TTC549 (cell line): Measurements from ENCODE around the gene RASAL2.
"Not testable (repeated sequence)": the region's sequence is repeated elsewhere in the genome, so short reads cannot be mapped to it uniquely, and the experiment has no call there.

Experiments
- FAIRE-seq: peaks from 2 replicates; lab custom pipeline; 2012; peaks lifted over from hg19 to GRCh38; lab: Jason Lieb, UNC

The RASAL2 gene

GRCh38 chr1:178284058-178284457 lies 190.2 kb downstream of the RASAL2 start:
- no peak for FAIRE-seq

GRCh38 chr1:178291166-178291565 lies 197.3 kb downstream of the RASAL2 start:
- FAIRE-seq, result no peak

- FAIRE-seq, result peak; percentile 51
These were observed 200.8 kb downstream of the RASAL2 start for GRCh38 chr1:178294654-178295053.

- FAIRE-seq, result no peak
These were observed 206.4 kb downstream of the RASAL2 start for GRCh38 chr1:178300352-178300699.

GRCh38 chr1:178301141-178301540 lies 207.2 kb downstream of the RASAL2 start:
- FAIRE-seq, result no peak

- no peak for FAIRE-seq
These were observed 213.4 kb downstream of the RASAL2 start for GRCh38 chr1:178307264-178307663.

- no peak for FAIRE-seq
These were observed 214.5 kb downstream of the RASAL2 start for GRCh38 chr1:178308438-178308837.

GRCh38 chr1:178310685-178311105 lies 216.8 kb downstream of the RASAL2 start:
- FAIRE-seq, result peak; percentile 99

GRCh38 chr1:178311164-178311563 lies 217.3 kb downstream of the RASAL2 start:
- no peak for FAIRE-seq

- FAIRE-seq, result not testable (repeated sequence)
These were observed 226.5 kb downstream of the RASAL2 start for GRCh38 chr1:178320280-178320982.

- FAIRE-seq, result peak; percentile 31
These were observed 229.2 kb downstream of the RASAL2 start for GRCh38 chr1:178323067-178323466.

- no peak for FAIRE-seq
These were observed 230.1 kb downstream of the RASAL2 start for GRCh38 chr1:178324003-178324402.

GRCh38 chr1:178328728-178329127 lies 234.8 kb downstream of the RASAL2 start:
- FAIRE-seq, result no peak

GRCh38 chr1:178330153-178330552 lies 236.2 kb downstream of the RASAL2 start:
- FAIRE-seq, result no peak

GRCh38 chr1:178330848-178331497 lies 237.1 kb downstream of the RASAL2 start:
- FAIRE-seq, result no peak

GRCh38 chr1:178335426-178335825 lies 241.5 kb downstream of the RASAL2 start:
- FAIRE-seq, result no peak

- FAIRE-seq, result peak; percentile 38
These were observed 243.3 kb downstream of the RASAL2 start for GRCh38 chr1:178337091-178337706.

GRCh38 chr1:178339834-178340233 lies 245.9 kb downstream of the RASAL2 start:
- no peak for FAIRE-seq

GRCh38 chr1:178341261-178341956 lies 247.5 kb downstream of the RASAL2 start:
- peak; percentile 96 for FAIRE-seq

GRCh38 chr1:178342745-178343144 lies 248.8 kb downstream of the RASAL2 start:
- no peak for FAIRE-seq

- peak; percentile 99 for FAIRE-seq
These were observed 250.7 kb downstream of the RASAL2 start for GRCh38 chr1:178344513-178345091.

- no peak for FAIRE-seq
These were observed 251.3 kb downstream of the RASAL2 start for GRCh38 chr1:178345238-178345637.

- no peak for FAIRE-seq
These were observed 251.9 kb downstream of the RASAL2 start for GRCh38 chr1:178345807-178346206.
